Right lobe of liver (tissue), 4 donors: ENCODE results near the gene AMDHD1.

Source experiments
- POLR2A ChIP-seq: fragments of 450-650 bp; IDR thresholded peaks from one replicate; pipeline ENCODE4 v1.6.1; 2017; ENCODE audit warnings: antibody characterized with exemption, mild to moderate bottlenecking
- TF ChIP-seq, protein P1 (sequence below), 4 donors: fragments of 200-600 bp in 3 of 4; fragments of 450-650 bp in 1 of 4; IDR thresholded peaks; one replicate each; pipeline versions ENCODE4 v1.5.1 to v1.8.0; 2016 to 2022; ENCODE audit warnings: antibody characterized with exemption in 4 of 4, mild to moderate bottlenecking in 2 of 4
- donor health status: DM: no; HTN: no; CAD: no.
- donor health status: DM: no; HTN: no; CAD: no.
- donor health status: DM: no; HTN: yes; CAD: no.

GRCh38 chr12:95997276-95997675 lies 54.1 kb downstream of the AMDHD1 start:
- TF ChIP-seq, protein P1, sequence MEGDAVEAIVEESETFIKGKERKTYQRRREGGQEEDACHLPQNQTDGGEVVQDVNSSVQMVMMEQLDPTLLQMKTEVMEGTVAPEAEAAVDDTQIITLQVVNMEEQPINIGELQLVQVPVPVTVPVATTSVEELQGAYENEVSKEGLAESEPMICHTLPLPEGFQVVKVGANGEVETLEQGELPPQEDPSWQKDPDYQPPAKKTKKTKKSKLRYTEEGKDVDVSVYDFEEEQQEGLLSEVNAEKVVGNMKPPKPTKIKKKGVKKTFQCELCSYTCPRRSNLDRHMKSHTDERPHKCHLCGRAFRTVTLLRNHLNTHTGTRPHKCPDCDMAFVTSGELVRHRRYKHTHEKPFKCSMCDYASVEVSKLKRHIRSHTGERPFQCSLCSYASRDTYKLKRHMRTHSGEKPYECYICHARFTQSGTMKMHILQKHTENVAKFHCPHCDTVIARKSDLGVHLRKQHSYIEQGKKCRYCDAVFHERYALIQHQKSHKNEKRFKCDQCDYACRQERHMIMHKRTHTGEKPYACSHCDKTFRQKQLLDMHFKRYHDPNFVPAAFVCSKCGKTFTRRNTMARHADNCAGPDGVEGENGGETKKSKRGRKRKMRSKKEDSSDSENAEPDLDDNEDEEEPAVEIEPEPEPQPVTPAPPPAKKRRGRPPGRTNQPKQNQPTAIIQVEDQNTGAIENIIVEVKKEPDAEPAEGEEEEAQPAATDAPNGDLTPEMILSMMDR (IDR thresholded peaks at IDR 0.05) = no peak
- TF ChIP-seq POLR2A = no peak
